Pancreas (tissue), 10 donors: ENCODE measurements around the gene TCF25. TPM values are rescaled to one million over a fixed set of nuclear protein-coding genes. Genes with fewer than 3 reads are reported as not detected.
"Not testable (repeated sequence)": the region's sequence is repeated elsewhere in the genome, so short reads cannot be mapped to it uniquely, and the experiment has no call there.

Experiments
- ATAC-seq, 4 donors: fragments of 200-7000 bp; cut with Tn5 transposase; one replicate each; pipeline versions ENCODE4 v1.8.0 to v1.9.1; 2020; ENCODE audit warnings: mild to moderate bottlenecking in 4 of 4, moderate library complexity in 4 of 4
- DNase-seq, 6 donors: peaks; one replicate each; pipeline ENCODE4 v3.0.0-alpha.2; 2020
- FAIRE-seq: peaks from 2 replicates; lab custom pipeline; 2012; peaks lifted over from hg19 to GRCh38; lab: Jason Lieb, UNC
- H3K27ac ChIP-seq, 4 donors: fragments of 200-600 bp; sonication (generic); 1 replicate in 3 of 4; 2 replicates in 1 of 4; pipeline versions ENCODE4 v1.5.0 to v1.8.0; 2020
- H3K27me3 ChIP-seq, 4 donors: fragments of 200-600 bp; one replicate each; pipeline ENCODE4 v1.8.0; 2021
- H3K36me3 ChIP-seq, 3 donors: fragments of 200-600 bp; sonication (generic) in 1 of 3; one replicate each; pipeline versions ENCODE4 v1.5.0 to v1.8.0; 2020 to 2021
- H3K4me1 ChIP-seq, 3 donors: fragments of 200-600 bp; one replicate each; pipeline ENCODE4 v1.8.0; 2021
- H3K4me3 ChIP-seq, 4 donors: fragments of 200-600 bp; sonication (generic) in 2 of 4; one replicate each; pipeline versions ENCODE4 v1.5.0 to v1.8.0; 2020 to 2021
- H3K9me3 ChIP-seq, 4 donors: fragments of 200-600 bp; one replicate each; pipeline ENCODE4 v1.8.0; 2021
- WGBS, 2 donors: extraction: QIAGEN DNeasy Blood & Tissue Kit; methylation state at CpG; one replicate each; pipeline ENCODE4 v1.1.7; 2013; 5-methylcytosine and 5-hydroxymethylcytosine counted together
- intact Hi-C, 3 donors: fragments of 100-400 bp; cut with DNase I; formaldehyde crosslinking; loops; one replicate each; pipeline versions ENCODE4 v1.11.1 to v1.14.2; 2022
- polyA plus RNA-seq, 2 donors: library from polyadenylated mRNA; stranded (reverse); fragments of 200-250 nt; gene quantifications; one replicate each; pipeline ENCODE4 v1.2.3, GENCODE V29; 2013
- total RNA-seq, 6 donors: library from RNA; stranded (reverse); fragmentation: NEBNext Ultra II Directional in 4 of 6; extraction: Animal tissue kit (Norgen Biotek cat#: 25700) in 4 of 6; gene quantifications; one replicate each; pipeline versions ENCODE4 v1.2.1 to v1.2.4, GENCODE V29; 2021 to 2023
- TF ChIP-seq, protein P1 (sequence below), 4 donors: fragments of 200-600 bp; sonication (generic) in 3 of 4; IDR thresholded peaks; one replicate each; pipeline versions ENCODE4 v1.5.0 to v1.8.0; 2021; ENCODE audit warnings: antibody characterized with exemption in 4 of 4
- donor health status: healthy with polysubstance abuse.
- donor health status: DM: no; HTN: no; CAD: no; lungs with moderate emphysema.
- donor health status: DM: no; HTN: no; CAD: no.
- donor health status: control.
- donor health status: control.
- donor health status: Bipolar disorder and iron deficiency.
- donor health status: DM: yes; HTN: yes; CAD: no.
- donor health status: DM: no; HTN: no; CAD: no.
- donor health status: DM: no; HTN: no; CAD: no.
- donor health status: DM: yes; HTN: yes; CAD: no.

TCF25 gene
- total and polyA plus RNA-seq, 8 donors: 81.0 to 250 (median 111) TPM

DNA sequence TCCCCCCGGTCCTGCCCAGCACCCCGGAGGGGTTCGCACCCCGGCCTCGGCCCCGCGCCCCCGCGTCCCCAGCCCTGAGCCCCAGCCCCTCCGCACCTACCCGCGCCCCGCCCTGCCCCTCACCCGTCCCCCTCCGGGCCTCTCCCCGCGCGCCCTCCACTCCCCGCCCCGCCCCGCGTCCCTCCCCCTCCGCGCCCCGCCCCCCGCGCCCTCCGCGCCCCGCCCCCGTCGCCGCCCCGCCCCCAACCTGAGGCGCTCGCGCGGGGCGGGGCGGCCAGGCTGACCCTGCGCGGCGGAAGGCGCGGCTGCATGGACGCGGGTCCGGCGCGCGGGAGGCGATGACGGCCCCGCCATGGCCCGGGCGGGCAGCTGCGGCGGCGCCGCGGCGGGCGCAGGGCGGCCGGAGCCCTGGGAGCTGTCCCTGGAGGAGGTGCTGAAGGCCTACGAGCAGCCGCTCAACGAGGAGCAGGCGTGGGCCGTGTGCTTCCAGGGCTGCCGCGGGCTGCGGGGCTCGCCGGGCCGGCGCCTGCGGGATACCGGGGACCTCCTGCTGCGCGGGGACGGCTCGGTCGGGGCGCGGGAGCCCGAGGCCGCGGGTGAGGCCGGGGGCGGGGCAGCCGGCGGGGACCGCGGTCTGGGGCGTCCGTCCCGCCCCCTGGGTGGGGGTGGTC, 45.1 kb upstream of the TCF25 start, which contains the start of gene SPIRE2:
SPIRE2 (plus strand) TSS at position 277 of the 671 bp plus-strand sequence; CDS start at position 353, 76 bp downstream.
- intact Hi-C loops: no loop called here
- H3K36me3 ChIP-seq: no peaks in the 10 kb centered on the region
- H3K4me3 ChIP-seq: peak within 1 kb of the TSS; percentile 16 to 59 (median 48)
- H3K9me3 ChIP-seq: no peaks in the 10 kb centered on the region
- peak within 1 kb of the TSS; percentile 22 to 44 (median 42) for H3K27ac ChIP-seq
- TF ChIP-seq, protein P1, sequence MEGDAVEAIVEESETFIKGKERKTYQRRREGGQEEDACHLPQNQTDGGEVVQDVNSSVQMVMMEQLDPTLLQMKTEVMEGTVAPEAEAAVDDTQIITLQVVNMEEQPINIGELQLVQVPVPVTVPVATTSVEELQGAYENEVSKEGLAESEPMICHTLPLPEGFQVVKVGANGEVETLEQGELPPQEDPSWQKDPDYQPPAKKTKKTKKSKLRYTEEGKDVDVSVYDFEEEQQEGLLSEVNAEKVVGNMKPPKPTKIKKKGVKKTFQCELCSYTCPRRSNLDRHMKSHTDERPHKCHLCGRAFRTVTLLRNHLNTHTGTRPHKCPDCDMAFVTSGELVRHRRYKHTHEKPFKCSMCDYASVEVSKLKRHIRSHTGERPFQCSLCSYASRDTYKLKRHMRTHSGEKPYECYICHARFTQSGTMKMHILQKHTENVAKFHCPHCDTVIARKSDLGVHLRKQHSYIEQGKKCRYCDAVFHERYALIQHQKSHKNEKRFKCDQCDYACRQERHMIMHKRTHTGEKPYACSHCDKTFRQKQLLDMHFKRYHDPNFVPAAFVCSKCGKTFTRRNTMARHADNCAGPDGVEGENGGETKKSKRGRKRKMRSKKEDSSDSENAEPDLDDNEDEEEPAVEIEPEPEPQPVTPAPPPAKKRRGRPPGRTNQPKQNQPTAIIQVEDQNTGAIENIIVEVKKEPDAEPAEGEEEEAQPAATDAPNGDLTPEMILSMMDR (IDR thresholded peaks at IDR 0.05): no peak
- no peaks in the 10 kb centered on the region for H3K4me1 ChIP-seq
- peak; percentile 70 to 93 (median 84) for DNase-seq
- FAIRE-seq: no peak
- WGBS, 2 donors: 0 to 1% methylated on average over 2 to 87 of the region's 98 CpGs
- no peaks in the 10 kb centered on the region for H3K27me3 ChIP-seq
- ATAC-seq: peak; percentile 79 to 91 (median 88)

GRCh38 chr16:89828870-89829629, 44.3 kb upstream of the TCF25 start:
- no peaks in the 10 kb centered on the region for H3K9me3 ChIP-seq
- FAIRE-seq: no peak
- H3K27me3 ChIP-seq: no peaks in the 10 kb centered on the region
- intact Hi-C loops: no loop called here
- H3K27ac ChIP-seq: peak overlapping the region in 1 of 4 donors; percentile 16
- peak in 3 of 4 donors; percentile 4 to 21 (median 8) for ATAC-seq
- H3K36me3 ChIP-seq: no peaks in the 10 kb centered on the region
- TF ChIP-seq, protein P1 (IDR thresholded peaks at IDR 0.05): no peak
- WGBS, 2 donors: 17 to 18% methylated on average over 23 to 26 of the region's 26 CpGs
- peak overlapping the region; percentile 12 to 52 (median 37) for H3K4me3 ChIP-seq
- H3K4me1 ChIP-seq: no peaks in the 10 kb centered on the region
- DNase-seq: peak in 4 of 6 donors; percentile 23 to 85 (median 41)

GRCh38 chr16:89829630-89830437, 43.6 kb upstream of the TCF25 start:
- H3K9me3 ChIP-seq: no peaks in the 10 kb centered on the region
- ATAC-seq (no peak), FAIRE-seq (no peak), DNase-seq (no peak)
- no peak overlapping the region for H3K27ac ChIP-seq
- H3K27me3 ChIP-seq: no peaks in the 10 kb centered on the region
- no peaks in the 10 kb centered on the region for H3K4me1 ChIP-seq
- no peaks in the 10 kb centered on the region for H3K36me3 ChIP-seq
- no peak overlapping the region for H3K4me3 ChIP-seq
- intact Hi-C loops: no loop called here
- 74 to 75% methylated on average over 17 of the region's 17 CpGs for WGBS, 2 donors
- TF ChIP-seq, protein P1 (IDR thresholded peaks at IDR 0.05): no peak

DNA sequence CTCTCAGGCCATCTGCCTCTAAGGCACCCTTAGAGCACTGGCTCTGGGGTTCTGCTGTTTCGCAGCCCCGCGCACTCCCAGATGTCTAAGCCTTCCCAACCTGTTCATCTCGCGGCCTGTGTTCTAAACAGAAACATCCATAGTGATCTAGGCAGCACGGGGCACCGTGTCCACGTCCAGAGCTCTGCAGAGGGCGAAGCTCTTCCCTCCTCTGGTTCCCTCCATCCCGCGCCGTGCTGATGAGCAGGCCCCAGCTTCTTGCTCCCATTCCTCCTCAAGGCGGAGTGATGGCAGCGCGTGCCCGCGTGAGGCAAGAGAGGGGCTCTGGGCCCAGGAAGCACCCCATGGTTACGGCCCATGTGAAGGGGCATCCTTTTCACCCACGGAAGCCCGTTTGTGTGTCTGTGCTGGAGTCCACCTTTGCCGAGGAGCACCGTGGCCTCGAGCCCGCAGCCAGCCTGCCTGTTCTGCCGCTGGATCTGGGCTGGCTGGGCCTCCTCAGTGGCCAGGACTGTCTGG, 41.5 kb upstream of the TCF25 start:
- TF ChIP-seq, protein P1 (IDR thresholded peaks at IDR 0.05): no peak
- Histone ChIP-seq H3K4me3 (no peak overlapping the region), H3K4me1 (no peaks in the 10 kb centered on the region), H3K36me3 (no peaks in the 10 kb centered on the region), H3K27ac (no peak overlapping the region), H3K27me3 (no peaks in the 10 kb centered on the region), H3K9me3 (no peaks in the 10 kb centered on the region)
- intact Hi-C loops: no loop called here
- 93 to 94% methylated on average over 25 of the region's 25 CpGs for WGBS, 2 donors
- ATAC-seq (no peak), DNase-seq (no peak), FAIRE-seq (no peak)

GRCh38 chr16:89833664-89834363, 39.6 kb upstream of the TCF25 start:
- not testable (repeated sequence) for DNase-seq

DNA sequence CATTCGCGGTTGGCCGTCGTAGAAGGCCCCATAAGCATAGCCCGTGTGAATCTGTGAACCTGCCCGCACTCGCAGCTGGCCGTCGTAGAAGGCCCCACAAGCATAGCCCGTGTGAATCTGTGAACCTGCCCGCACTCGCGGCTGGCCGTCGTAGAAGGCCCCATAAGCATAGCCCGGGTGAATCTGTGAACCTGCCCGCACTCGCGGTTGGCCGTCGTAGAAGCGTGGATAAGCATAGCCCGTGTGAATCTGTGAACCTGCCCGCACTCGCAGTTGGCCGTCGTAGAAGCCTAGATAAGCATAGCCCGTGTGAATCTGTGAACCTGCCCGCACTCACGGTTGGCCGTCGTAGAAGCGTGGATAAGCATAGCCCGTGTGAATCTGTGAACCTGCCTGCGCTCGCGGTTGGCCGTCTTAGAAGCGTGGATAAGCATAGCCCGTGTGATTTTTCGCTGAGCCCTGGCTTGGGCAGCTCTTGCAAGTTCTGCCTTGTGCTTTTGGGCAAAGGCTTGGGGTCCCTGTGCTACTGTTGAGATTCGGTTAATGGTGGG, 38.5 kb upstream of the TCF25 start:
- H3K9me3 ChIP-seq, ATAC-seq, FAIRE-seq, intact Hi-C loops, H3K36me3 ChIP-seq, H3K4me3 ChIP-seq, H3K4me1 ChIP-seq, DNase-seq, H3K27ac ChIP-seq, H3K27me3 ChIP-seq: not testable (repeated sequence)
- WGBS, 2 donors: 94 to 97% methylated on average over 38 to 42 of the region's 42 CpGs

More at GRCh38 chr16:89833664-89834363, 39.6 kb upstream of the TCF25 start:
- FAIRE-seq, intact Hi-C loops, H3K27me3 ChIP-seq, H3K36me3 ChIP-seq, H3K4me1 ChIP-seq, H3K27ac ChIP-seq, H3K9me3 ChIP-seq, H3K4me3 ChIP-seq: not testable (repeated sequence)
- peak in 1 of 4 donors; percentile 24 for ATAC-seq
- 94 to 95% methylated on average over 33 to 39 of the region's 39 CpGs for WGBS, 2 donors
